ENCODE results near the gene COL1A2.

The COL1A2 gene

GRCh38 chr7:94374721-94375566 is 19.8 kb upstream of the COL1A2 start:
- no peak for ATAC-seq
- Mint-ChIP-seq H3K27ac (no peak overlapping the region), H3K4me1 (no peaks in the 10 kb centered on the region), H3K4me3 (no peak overlapping the region), H3K9me3 (no peaks in the 10 kb centered on the region), H3K36me3 (no peaks in the 10 kb centered on the region)
- DNase-seq (ENCODE audit: low spot score in 2 of 2) = no peak

- DNase-seq (ENCODE audit: low spot score in 2 of 2) (no peak), ATAC-seq (no peak)
- Mint-ChIP-seq H3K36me3 (no peaks in the 10 kb centered on the region), H3K4me3 (no peak overlapping the region), H3K4me1 (no peaks in the 10 kb centered on the region), H3K9me3 (no peaks in the 10 kb centered on the region), H3K27ac (no peak overlapping the region)
Observed at GRCh38 chr7:94375691-94376090, 19.0 kb upstream of the COL1A2 start.

GRCh38 chr7:94376281-94376680 is 18.4 kb upstream of the COL1A2 start:
- no peak for DNase-seq (ENCODE audit: low spot score in 2 of 2)
- H3K27ac Mint-ChIP-seq = no peak overlapping the region
- no peaks in the 10 kb centered on the region for H3K4me1 Mint-ChIP-seq
- H3K4me3 Mint-ChIP-seq = no peak overlapping the region
- no peak for ATAC-seq
- no peaks in the 10 kb centered on the region for H3K9me3 Mint-ChIP-seq
- H3K36me3 Mint-ChIP-seq = no peaks in the 10 kb centered on the region

- no peak overlapping the region for H3K27ac Mint-ChIP-seq
- H3K36me3 Mint-ChIP-seq = no peaks in the 10 kb centered on the region
- no peaks in the 10 kb centered on the region for H3K9me3 Mint-ChIP-seq
- H3K4me1 Mint-ChIP-seq = no peaks in the 10 kb centered on the region
- no peak for DNase-seq (ENCODE audit: low spot score in 2 of 2)
- ATAC-seq = no peak
- H3K4me3 Mint-ChIP-seq = no peak overlapping the region
Observed at GRCh38 chr7:94378356-94378755, 16.3 kb upstream of the COL1A2 start.

- no peaks in the 10 kb centered on the region for H3K9me3 Mint-ChIP-seq
- no peak for ATAC-seq
Observed at GRCh38 chr7:94380264-94380663, 14.4 kb upstream of the COL1A2 start.

GRCh38 chr7:94382132-94382531 is 12.6 kb upstream of the COL1A2 start:
- no peak for ATAC-seq
- Mint-ChIP-seq H3K9me3 (no peaks in the 10 kb centered on the region), H3K4me1 (no peaks in the 10 kb centered on the region), H3K36me3 (no peaks in the 10 kb centered on the region), H3K4me3 (no peak overlapping the region), H3K27ac (no peak overlapping the region)
- DNase-seq (ENCODE audit: low spot score in 2 of 2) = no peak

More at GRCh38 chr7:94380264-94380663, 14.4 kb upstream of the COL1A2 start:
- H3K4me3 Mint-ChIP-seq = no peak overlapping the region
- H3K27ac Mint-ChIP-seq = no peak overlapping the region
- DNase-seq (ENCODE audit: low spot score in 2 of 2) = no peak
- H3K4me1 Mint-ChIP-seq = no peaks in the 10 kb centered on the region
- no peaks in the 10 kb centered on the region for H3K36me3 Mint-ChIP-seq

GRCh38 chr7:94382746-94383145 is 11.9 kb upstream of the COL1A2 start:
- H3K27ac Mint-ChIP-seq = no peak overlapping the region
- H3K4me1 Mint-ChIP-seq = no peaks in the 10 kb centered on the region
- H3K36me3 Mint-ChIP-seq = no peaks in the 10 kb centered on the region
- no peaks in the 10 kb centered on the region for H3K9me3 Mint-ChIP-seq
- ATAC-seq (peak; percentile 21), DNase-seq (ENCODE audit: low spot score in 2 of 2) (no peak)
- H3K4me3 Mint-ChIP-seq = no peak overlapping the region

GRCh38 chr7:94384315-94384714 is 10.4 kb upstream of the COL1A2 start:
- no peak for ATAC-seq
- Mint-ChIP-seq H3K4me3 (no peak overlapping the region), H3K27ac (no peak overlapping the region), H3K4me1 (no peaks in the 10 kb centered on the region), H3K36me3 (no peaks in the 10 kb centered on the region), H3K9me3 (no peaks in the 10 kb centered on the region)
- no peak for DNase-seq (ENCODE audit: low spot score in 2 of 2)

- Mint-ChIP-seq H3K27ac (no peak overlapping the region), H3K4me3 (no peak overlapping the region), H3K9me3 (no peaks in the 10 kb centered on the region), H3K4me1 (no peaks in the 10 kb centered on the region), H3K36me3 (no peaks in the 10 kb centered on the region)
- no peak for ATAC-seq
- no peak for DNase-seq (ENCODE audit: low spot score in 2 of 2)
Observed at GRCh38 chr7:94386416-94386815, 8.3 kb upstream of the COL1A2 start.

- Mint-ChIP-seq H3K36me3 (no peaks in the 10 kb centered on the region), H3K4me3 (no peak overlapping the region), H3K4me1 (peaks cover 2% of the 10 kb centered on the region), H3K27ac (no peak overlapping the region), H3K9me3 (no peaks in the 10 kb centered on the region)
- ATAC-seq (no peak), DNase-seq (ENCODE audit: low spot score in 2 of 2) (no peak)
Observed at GRCh38 chr7:94388540-94388939, 6.2 kb upstream of the COL1A2 start.

- Mint-ChIP-seq H3K27ac (no peak overlapping the region), H3K9me3 (no peaks in the 10 kb centered on the region), H3K4me3 (no peak overlapping the region), H3K4me1 (peaks cover 5% of the 10 kb centered on the region), H3K36me3 (no peaks in the 10 kb centered on the region)
- ATAC-seq = no peak
- no peak for DNase-seq (ENCODE audit: low spot score in 2 of 2)
Observed at GRCh38 chr7:94389381-94389780, 5.3 kb upstream of the COL1A2 start.

GRCh38 chr7:94391726-94392392 is 2.8 kb upstream of the COL1A2 start:
- Mint-ChIP-seq H3K36me3 (no peaks in the 10 kb centered on the region), H3K4me1 (peaks cover 11% of the 10 kb centered on the region), H3K4me3 (no peak overlapping the region), H3K9me3 (no peaks in the 10 kb centered on the region), H3K27ac (no peak overlapping the region)
- DNase-seq (ENCODE audit: low spot score in 2 of 2) = no peak
- ATAC-seq = no peak

- H3K9me3 Mint-ChIP-seq = no peaks in the 10 kb centered on the region
- peaks cover 11% of the 10 kb centered on the region for H3K4me1 Mint-ChIP-seq
- no peak overlapping the region for H3K27ac Mint-ChIP-seq
- no peaks in the 10 kb centered on the region for H3K36me3 Mint-ChIP-seq
- no peak for ATAC-seq
- DNase-seq (ENCODE audit: low spot score in 2 of 2) = no peak
- H3K4me3 Mint-ChIP-seq = no peak overlapping the region
Observed at GRCh38 chr7:94392393-94392786, 2.3 kb upstream of the COL1A2 start.

- Mint-ChIP-seq H3K36me3 (no peaks in the 10 kb centered on the region), H3K9me3 (no peaks in the 10 kb centered on the region), H3K4me3 (no peak overlapping the region), H3K27ac (no peak overlapping the region), H3K4me1 (peaks cover 11% of the 10 kb centered on the region)
- DNase-seq (ENCODE audit: low spot score in 2 of 2) = no peak
- ATAC-seq = no peak
Observed at GRCh38 chr7:94393246-94394108, 1.2 kb upstream of the COL1A2 start.

- Mint-ChIP-seq H3K4me3 (no peak overlapping the region), H3K9me3 (no peaks in the 10 kb centered on the region), H3K36me3 (no peaks in the 10 kb centered on the region), H3K27ac (no peak overlapping the region), H3K4me1 (peaks cover 11% of the 10 kb centered on the region)
- ATAC-seq = peak; percentile 31
- DNase-seq (ENCODE audit: low spot score in 2 of 2) = no peak
Observed at GRCh38 chr7:94394109-94394436, 622 bp upstream of the COL1A2 start.
